Activated T-cell treated with anti-CD3 and anti-CD28 coated beads, Interleukin-2, amount 50 U/mL, for 48 hours (primary cell): ENCODE data around the gene GEMIN5.

Experiments
- DNase-seq, 2 experiments: peaks; one replicate each; pipeline ENCODE4 v3.0.0-alpha.2; 2020

GEMIN5 gene

DNA sequence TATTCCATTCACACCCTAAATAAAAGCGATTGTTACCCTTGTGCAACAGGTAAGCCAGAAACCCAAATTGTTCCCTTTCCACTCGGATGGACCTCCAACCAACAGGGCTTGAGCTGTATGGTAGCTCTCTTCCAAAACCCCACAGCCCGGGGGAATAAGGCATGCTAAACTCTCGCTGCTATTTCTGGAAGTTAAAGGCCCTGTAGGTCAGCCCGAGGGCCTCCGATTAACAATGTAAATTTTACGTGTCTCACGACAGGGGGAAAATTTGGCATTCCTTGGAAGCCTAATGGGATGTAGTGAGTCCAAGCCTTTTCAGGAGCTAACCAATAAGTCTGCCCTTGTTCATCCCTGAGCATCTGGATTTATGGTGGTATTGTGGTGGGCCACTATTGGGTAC is 53.6 kb downstream of the GEMIN5 start:
- no peak for DNase-seq

GRCh38 chr5:154881986-154882385 is 56.0 kb downstream of the GEMIN5 start:
- no peak for DNase-seq

GRCh38 chr5:154878642-154879335 is 59.2 kb downstream of the GEMIN5 start:
- DNase-seq, result no peak

- no peak for DNase-seq
These were observed 64.2 kb downstream of the GEMIN5 start for GRCh38 chr5:154873791-154874331.

DNA sequence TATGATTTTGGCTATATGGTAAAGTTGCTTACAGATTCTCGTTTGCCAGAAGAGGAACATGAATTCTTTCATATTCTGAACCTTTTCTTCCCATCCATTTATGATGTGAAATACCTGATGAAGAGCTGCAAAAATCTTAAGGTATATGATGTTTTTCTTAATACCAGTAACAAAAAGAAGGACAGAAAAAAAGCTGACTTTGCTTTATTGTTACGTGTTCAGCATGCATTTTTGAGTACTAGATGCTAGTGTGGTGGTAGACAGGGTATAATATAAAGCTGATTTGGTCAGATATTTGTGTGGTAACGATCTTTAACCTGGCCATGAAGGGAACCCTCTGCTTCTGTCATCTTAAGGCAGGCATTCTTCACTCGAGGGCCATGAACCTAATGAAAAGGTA is 66.3 kb downstream of the GEMIN5 start:
- DNase-seq, result no peak

DNA sequence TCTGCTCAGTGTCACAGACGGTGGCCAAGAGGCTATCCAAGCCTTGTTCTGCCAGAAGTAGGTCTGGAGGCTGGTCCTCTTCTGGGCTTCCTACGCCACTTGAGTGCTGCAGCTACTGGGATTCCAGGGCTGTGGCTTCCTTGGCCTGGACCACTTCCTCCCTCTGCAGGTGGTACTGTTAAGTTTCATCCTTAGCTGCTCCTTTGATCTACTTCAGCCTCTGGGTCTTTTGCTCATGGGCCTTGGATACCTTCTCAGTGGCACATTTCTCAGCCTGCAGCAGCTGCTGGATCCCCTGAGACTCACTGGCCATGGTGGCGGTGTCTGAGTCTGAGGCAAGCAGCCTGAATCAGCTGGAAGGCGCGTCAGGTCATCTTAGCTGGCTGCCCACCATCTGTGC is 69.3 kb downstream of the GEMIN5 start:
- DNase-seq, result no peak

- no peak for DNase-seq
These were observed 71.2 kb downstream of the GEMIN5 start for GRCh38 chr5:154866841-154867240.

- DNase-seq, result no peak
These were observed 72.4 kb downstream of the GEMIN5 start for GRCh38 chr5:154865466-154866184.

- no peak for DNase-seq
These were observed 74.5 kb downstream of the GEMIN5 start for GRCh38 chr5:154863291-154864080.

DNA sequence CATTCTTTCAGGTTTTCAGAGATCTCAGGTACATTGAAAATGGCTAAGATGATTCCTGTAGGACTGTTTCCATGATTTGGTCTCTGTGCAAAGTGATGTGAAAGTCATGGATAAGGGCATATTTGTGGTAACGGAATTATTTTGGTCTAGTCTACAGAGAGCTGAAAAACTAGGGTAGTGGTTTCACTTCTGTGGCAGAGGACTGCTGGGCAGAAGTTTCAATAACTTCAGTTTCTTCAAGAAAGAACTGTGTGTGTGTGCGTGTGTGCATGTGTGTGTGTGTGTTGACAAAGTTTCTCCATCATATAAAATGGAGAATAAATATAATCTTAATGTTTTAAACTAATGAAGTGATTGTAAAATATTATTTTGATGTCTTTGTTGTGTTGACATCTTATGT is 75.2 kb downstream of the GEMIN5 start:
- no peak for DNase-seq

GRCh38 chr5:154861946-154862345 is 76.1 kb downstream of the GEMIN5 start:
- DNase-seq, result no peak

- no peak for DNase-seq
These were observed 77.2 kb downstream of the GEMIN5 start for GRCh38 chr5:154860765-154861164.

DNA sequence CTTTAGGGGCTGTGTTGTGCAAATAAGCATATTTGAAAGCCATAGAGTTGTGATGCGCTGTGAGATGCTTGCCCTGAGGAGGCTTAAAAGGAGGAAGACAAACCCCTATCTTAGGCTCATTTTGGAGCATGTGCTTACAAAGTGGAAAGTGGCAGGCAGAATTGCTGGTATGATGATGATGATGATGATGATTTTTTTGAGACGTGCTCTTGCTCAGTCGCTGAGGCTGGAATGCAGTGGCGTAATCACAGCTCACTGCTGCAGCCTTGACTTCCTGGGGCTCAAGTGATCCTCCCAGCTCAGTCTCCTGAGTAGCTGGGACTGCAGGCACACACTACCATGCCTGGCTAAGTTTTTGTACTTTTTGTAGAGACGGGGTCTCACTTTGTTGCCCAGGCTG is 77.9 kb downstream of the GEMIN5 start:
- DNase-seq, result peak in 1 of 2 experiments; percentile 35

- peak in 1 of 2 experiments; percentile 35 for DNase-seq
These were observed 78.8 kb downstream of the GEMIN5 start for GRCh38 chr5:154858972-154859871.

DNA sequence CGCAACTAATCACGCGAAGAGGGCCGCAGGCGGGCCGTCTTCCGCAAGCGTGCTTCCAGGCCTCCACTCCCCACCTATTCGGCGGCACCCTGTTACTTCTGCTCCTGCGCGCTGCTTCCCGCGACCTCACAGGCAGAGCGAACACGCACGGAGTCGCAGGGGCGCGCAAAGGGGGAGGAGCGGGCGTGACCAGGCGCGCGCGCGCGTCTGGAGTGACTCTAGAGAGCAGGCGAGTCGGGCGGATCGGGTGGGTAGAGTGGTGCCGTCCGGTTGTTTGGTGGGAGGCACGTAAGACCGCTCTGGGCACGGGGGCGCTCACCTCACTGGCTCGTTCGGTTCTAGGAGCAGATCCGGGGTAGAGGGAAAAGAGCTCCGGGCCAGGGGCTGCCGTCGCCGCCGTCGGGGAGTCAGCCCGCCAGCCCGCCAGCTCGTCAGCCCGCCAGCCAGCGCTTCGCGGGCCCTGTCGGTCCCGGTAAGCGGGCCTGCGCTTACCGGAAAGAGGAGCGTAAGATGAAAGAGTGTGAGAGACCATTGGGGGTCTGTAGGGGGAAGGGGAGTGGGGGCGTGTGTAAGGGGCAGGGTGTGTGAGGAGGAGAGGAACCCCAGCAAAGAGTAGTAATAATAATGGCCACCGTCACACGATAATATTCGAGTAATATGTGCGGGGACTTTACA is 79.6 kb downstream of the GEMIN5 start, which contains the start of gene CNOT8:
CNOT8 (plus strand) TSS at position 331 of the 675 bp plus-strand sequence. CDS start 4,652 bp downstream, outside the sequence.
- peak; percentile 99 for DNase-seq

- peak; percentile 88 to 90 for DNase-seq
These were observed 80.3 kb downstream of the GEMIN5 start for GRCh38 chr5:154857530-154858296.

DNA sequence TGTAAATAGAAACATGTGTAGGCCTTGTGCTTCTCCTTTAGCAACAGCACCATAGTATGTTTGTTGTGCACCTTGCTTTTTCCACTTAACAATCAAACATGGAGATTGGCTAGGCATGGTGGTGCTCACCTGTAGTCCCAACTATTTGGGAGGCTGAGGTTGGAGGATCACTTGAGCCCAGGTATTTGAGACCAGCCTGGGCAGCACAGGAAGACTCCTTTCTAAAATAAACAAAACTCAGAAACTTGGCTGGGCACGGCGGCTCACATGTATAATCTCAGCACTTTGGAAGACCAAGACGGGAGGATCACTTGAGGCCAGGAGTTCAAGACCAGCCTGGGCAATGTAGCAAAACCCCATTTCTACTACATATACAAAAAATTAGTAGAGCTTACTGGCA is 86.7 kb downstream of the GEMIN5 start:
- no peak for DNase-seq

DNA sequence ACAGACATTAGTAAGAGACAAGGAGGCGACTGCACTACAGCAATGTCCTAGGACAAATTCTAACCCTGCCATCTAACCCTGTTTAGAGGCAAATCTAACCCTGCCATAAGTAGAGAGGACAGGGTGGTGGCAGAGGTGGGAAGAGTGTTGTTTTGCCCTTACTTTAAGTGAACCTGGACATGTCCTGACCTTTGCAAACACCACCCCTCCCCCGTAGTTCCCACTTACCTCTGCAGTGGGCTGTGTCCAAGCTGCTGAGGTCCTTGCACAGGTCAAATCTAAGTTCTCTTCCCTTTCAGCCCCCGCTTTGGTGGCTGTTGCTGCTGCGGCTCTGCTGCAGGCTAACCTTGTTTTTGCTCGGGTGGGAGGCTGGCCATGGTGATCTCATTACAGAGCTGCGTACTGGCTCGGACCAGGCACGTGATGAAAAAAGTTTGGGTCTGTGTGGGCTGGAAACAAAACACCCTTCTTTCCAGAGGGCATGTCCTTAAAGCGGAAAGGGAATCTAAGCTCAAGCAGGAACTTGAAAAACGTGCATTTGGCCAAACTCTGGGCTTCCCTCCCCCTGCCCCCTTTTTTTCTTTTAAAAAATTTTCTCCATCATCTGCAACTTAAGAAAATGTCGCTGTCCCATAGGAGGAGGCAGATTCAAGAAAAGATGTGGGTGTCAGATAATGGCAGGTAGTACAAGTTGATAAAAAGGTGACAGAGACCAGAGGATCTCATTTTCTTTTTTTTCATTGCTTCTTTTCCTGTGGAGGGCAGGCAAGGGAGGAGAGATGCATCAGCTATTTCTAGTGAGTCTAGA is 87.6 kb downstream of the GEMIN5 start, which contains the start of gene FAXDC2:
FAXDC2 (minus strand) TSS at position 349 of the 808 bp plus-strand sequence. CDS start 12,425 bp downstream, outside the sequence.
- DNase-seq, result no peak

DNA sequence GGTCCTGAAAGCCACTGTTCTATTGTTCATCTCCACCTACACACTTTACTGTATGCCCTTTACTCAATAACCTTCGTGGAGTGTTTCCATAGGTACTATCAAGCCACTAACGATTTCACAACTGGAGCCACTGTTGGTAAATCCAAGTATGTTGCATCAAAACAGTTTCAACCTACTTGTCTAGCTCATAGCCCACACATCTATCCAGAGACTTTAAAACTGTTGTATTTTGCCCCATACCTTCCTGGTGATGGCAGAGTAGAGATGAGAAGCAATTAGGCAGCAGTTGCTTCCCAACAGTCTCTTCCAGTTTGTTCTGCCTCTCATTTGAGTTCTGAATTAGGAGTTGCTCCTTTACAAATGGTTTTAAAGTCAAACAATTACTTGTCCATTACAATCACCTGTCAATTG is 88.2 kb downstream of the GEMIN5 start:
- DNase-seq, result no peak
